Stimulated activated CD4-positive, alpha-beta T cell treated with anti-CD3 and anti-CD28 coated beads, Interleukin-4, amount 100 ng/mL, for 24 hours (primary cell): Measurements from ENCODE around the gene ADAMTS14.
"Not testable (repeated sequence)": the region's sequence is repeated elsewhere in the genome, so short reads cannot be mapped to it uniquely, and the experiment has no call there.

ENCODE experiments used
- DNase-seq: peaks from one replicate; pipeline ENCODE4 v3.0.0-alpha.2; 2020

Gene ADAMTS14

GRCh38 chr10:70757856-70758255 lies 85.5 kb downstream of the ADAMTS14 start:
- no peak for DNase-seq

GRCh38 chr10:70758757-70759514 lies 86.6 kb downstream of the ADAMTS14 start:
- DNase-seq, result peak; percentile 74

- no peak for DNase-seq
These were observed 87.5 kb downstream of the ADAMTS14 start for GRCh38 chr10:70759781-70760180.

GRCh38 chr10:70760271-70760787 lies 88.0 kb downstream of the ADAMTS14 start:
- DNase-seq, result no peak

- DNase-seq, result no peak
These were observed 88.8 kb downstream of the ADAMTS14 start for GRCh38 chr10:70761031-70761601.

GRCh38 chr10:70761727-70762350 lies 89.5 kb downstream of the ADAMTS14 start:
- DNase-seq, result no peak

- no peak for DNase-seq
These were observed 90.3 kb downstream of the ADAMTS14 start for GRCh38 chr10:70762441-70763175.

- DNase-seq, result no peak
These were observed 91.3 kb downstream of the ADAMTS14 start for GRCh38 chr10:70763567-70763966.

GRCh38 chr10:70765794-70766594 lies 93.7 kb downstream of the ADAMTS14 start:
- DNase-seq, result no peak

- DNase-seq, result not testable (repeated sequence)
These were observed 95.8 kb downstream of the ADAMTS14 start for GRCh38 chr10:70768026-70768685.

GRCh38 chr10:70769121-70769520 lies 96.8 kb downstream of the ADAMTS14 start:
- DNase-seq, result no peak

GRCh38 chr10:70770001-70770400 lies 97.7 kb downstream of the ADAMTS14 start:
- DNase-seq, result no peak

GRCh38 chr10:70770516-70770915 lies 98.2 kb downstream of the ADAMTS14 start:
- DNase-seq, result not testable (repeated sequence)

GRCh38 chr10:70771311-70772194 lies 99.2 kb downstream of the ADAMTS14 start:
- no peak for DNase-seq

GRCh38 chr10:70772627-70773026 lies 100.3 kb downstream of the ADAMTS14 start:
- no peak for DNase-seq

- DNase-seq, result no peak
These were observed 101.2 kb downstream of the ADAMTS14 start for GRCh38 chr10:70773461-70773860.

- no peak for DNase-seq
These were observed 101.9 kb downstream of the ADAMTS14 start for GRCh38 chr10:70773965-70774809.

- no peak for DNase-seq
These were observed 102.7 kb downstream of the ADAMTS14 start for GRCh38 chr10:70774810-70775678.
